Measurements from ENCODE around the gene KPNB1.

- TF ChIP-seq, protein P1, sequence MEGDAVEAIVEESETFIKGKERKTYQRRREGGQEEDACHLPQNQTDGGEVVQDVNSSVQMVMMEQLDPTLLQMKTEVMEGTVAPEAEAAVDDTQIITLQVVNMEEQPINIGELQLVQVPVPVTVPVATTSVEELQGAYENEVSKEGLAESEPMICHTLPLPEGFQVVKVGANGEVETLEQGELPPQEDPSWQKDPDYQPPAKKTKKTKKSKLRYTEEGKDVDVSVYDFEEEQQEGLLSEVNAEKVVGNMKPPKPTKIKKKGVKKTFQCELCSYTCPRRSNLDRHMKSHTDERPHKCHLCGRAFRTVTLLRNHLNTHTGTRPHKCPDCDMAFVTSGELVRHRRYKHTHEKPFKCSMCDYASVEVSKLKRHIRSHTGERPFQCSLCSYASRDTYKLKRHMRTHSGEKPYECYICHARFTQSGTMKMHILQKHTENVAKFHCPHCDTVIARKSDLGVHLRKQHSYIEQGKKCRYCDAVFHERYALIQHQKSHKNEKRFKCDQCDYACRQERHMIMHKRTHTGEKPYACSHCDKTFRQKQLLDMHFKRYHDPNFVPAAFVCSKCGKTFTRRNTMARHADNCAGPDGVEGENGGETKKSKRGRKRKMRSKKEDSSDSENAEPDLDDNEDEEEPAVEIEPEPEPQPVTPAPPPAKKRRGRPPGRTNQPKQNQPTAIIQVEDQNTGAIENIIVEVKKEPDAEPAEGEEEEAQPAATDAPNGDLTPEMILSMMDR (IDR thresholded peaks at IDR 0.05): no peak
- TF ChIP-seq EP300 (IDR thresholded peaks at IDR 0.05): no peak
- no peak for TF ChIP-seq POLR2A (IDR thresholded peaks at IDR 0.05)
- TF ChIP-seq POLR2AphosphoS5 (IDR thresholded peaks at IDR 0.05): no peak
These were observed 19.4 kb downstream of the KPNB1 start for GRCh38 chr17:47669081-47669480.
